OCI-LY7 (cell line): ENCODE measurements around the gene RRBP1. TPM values are rescaled to one million over a fixed set of nuclear protein-coding genes. Genes with fewer than 3 reads are reported as not detected.

Experiments
- BruUV-seq: library from RNA; stranded (reverse); fragments of 400-500 nt; replicated peaks from 2 replicates; lab custom pipeline; 2021; lab: Mats Ljungman, UMichigan
- CTCF ChIA-PET: fragments of 300-600 bp; sonication (Branson Sonifier 250); formaldehyde crosslinking; loops from one replicate; lab custom pipeline; 2022; ENCODE audit warnings: antibody characterized with exemption; ENCODE audit not compliant: unreplicated experiment; lab: Charles Lee
- POLR2A ChIA-PET: fragments of 300-600 bp; sonication (Branson Sonifier 250); formaldehyde crosslinking; loops from one replicate; lab custom pipeline; 2022; ENCODE audit warnings: antibody characterized with exemption; lab: Charles Lee
- DNase-seq: peaks from one replicate; pipeline ENCODE4 v3.0.0-alpha.2; 2015; ENCODE audit warnings: low spot score
- H2AFZ ChIP-seq: fragments of 200-600 bp; sonication (generic), shearing (Covaris generic); 2 replicates; pipeline ENCODE4 v1.6.1; 2014; ENCODE audit warnings: mild to moderate bottlenecking, antibody characterized with exemption, low read length, moderate library complexity
- H3K27ac ChIP-seq: fragments of 200-600 bp; sonication (generic); 2 replicates; pipeline ENCODE4 v1.5.1; 2014; ENCODE audit warnings: mixed run types, low read depth, mild to moderate bottlenecking, moderate library complexity, low read length, inconsistent platforms; ENCODE audit not compliant: poor library complexity, severe bottlenecking
- H3K36me3 ChIP-seq: fragments of 200-600 bp; sonication (generic); 2 replicates; pipeline ENCODE4 v1.6.1; 2014; ENCODE audit warnings: mild to moderate bottlenecking, antibody characterized with exemption, low read length, moderate library complexity, mixed read lengths; ENCODE audit not compliant: insufficient read depth
- H3K4me1 ChIP-seq: fragments of 200-600 bp; sonication (generic); 2 replicates; pipeline ENCODE4 v1.5.1; 2014; ENCODE audit warnings: mild to moderate bottlenecking, low read length; ENCODE audit not compliant: insufficient read depth, poor library complexity, severe bottlenecking
- H3K4me2 ChIP-seq: fragments of 200-600 bp; sonication (generic); 2 replicates; pipeline ENCODE4 v1.6.1; 2014; ENCODE audit warnings: mild to moderate bottlenecking, low read length
- H3K4me3 ChIP-seq: fragments of 200-600 bp; sonication (generic); 2 replicates; pipeline ENCODE4 v1.5.1; 2014; ENCODE audit warnings: mild to moderate bottlenecking, low read depth, low read length; ENCODE audit not compliant: poor library complexity, severe bottlenecking
- H3K79me2 ChIP-seq: fragments of 200-600 bp; sonication (generic); 2 replicates; pipeline ENCODE4 v1.6.1; 2016; ENCODE audit warnings: low read depth, mild to moderate bottlenecking, low read length, moderate library complexity, mixed read lengths; ENCODE audit not compliant: insufficient read depth
- H3K9me2 ChIP-seq: fragments of 200-600 bp; sonication (generic); 2 replicates; pipeline ENCODE4 v1.6.1; 2016; ENCODE audit warnings: mild to moderate bottlenecking, low read length, mixed read lengths; ENCODE audit not compliant: insufficient read depth
- H3K9me3 ChIP-seq: fragments of 200-600 bp; sonication (generic); 2 replicates; pipeline ENCODE4 v1.6.1; 2014; ENCODE audit warnings: mild to moderate bottlenecking, mixed run types, low read length, mixed read lengths
- H4K20me1 ChIP-seq: fragments of 200-600 bp; sonication (generic); 2 replicates; pipeline ENCODE4 v1.6.1; 2014; ENCODE audit warnings: mild to moderate bottlenecking, antibody characterized with exemption, low read length, moderate library complexity, mixed read lengths; ENCODE audit not compliant: insufficient read depth
- CTCF ChIP-seq: fragments of 200-600 bp; sonication (generic); conservative IDR thresholded peaks from 2 replicates; pipeline ENCODE4 v1.5.1; 2014; ENCODE audit warnings: mild to moderate bottlenecking, antibody characterized with exemption, low read length, moderate library complexity, mixed read lengths
- EZH2phosphoT487 ChIP-seq: fragments of 200-600 bp; sonication (generic); IDR thresholded peaks from 2 replicates; pipeline ENCODE4 v1.6.1; 2018; ENCODE audit warnings: low read depth, borderline replicate concordance, mild to moderate bottlenecking, mixed run types, antibody characterized with exemption, low read length, moderate library complexity, mixed read lengths
- intact Hi-C: fragments of 100-400 bp; cut with micrococcal nuclease; formaldehyde crosslinking; loops from one replicate; pipeline ENCODE4 v1.10.0; 2022; ENCODE audit not compliant: unreplicated experiment
- total RNA-seq, 2 experiments: library from RNA; depleted of rRNA in 1 of 2; stranded (reverse); fragments of >200 nt in 1 of 2; shearing (Covaris generic) in 1 of 2; gene quantifications; 2 replicates each; pipeline ENCODE4 v1.2.3, GENCODE V29; 2014 to 2022

The RRBP1 gene
- total RNA-seq, 2 experiments from 2014 or later = 13.6 to 46.3 TPM

GRCh38 chr20:17615645-17616479, 66.2 kb downstream of the RRBP1 start:
- ChIA-PET CTCF (no interaction called here), POLR2A (interaction anchor here (0.5 to 0.6 kb wide), 2 partner anchors 342 to 1305 kb away, joined by 3 read pairs; no protein-coding TSS in a partner anchor)
- Histone ChIP-seq H3K79me2 (no peaks in the 10 kb centered on the region), H3K36me3 (no peaks in the 10 kb centered on the region), H2AFZ (no peak overlapping the region), H3K9me2 (no peaks in the 10 kb centered on the region), H4K20me1 (no peaks in the 10 kb centered on the region), H3K4me1 (no peaks in the 10 kb centered on the region), H3K4me3 (no peak overlapping the region), H3K4me2 (no peak overlapping the region), H3K27ac (no peak overlapping the region), H3K9me3 (no peaks in the 10 kb centered on the region)
- DNase-seq = no peak
- intact Hi-C loops = loop anchor here (2.0 kb wide), 1 partner anchor 111 kb away; no protein-coding TSS in a partner anchor
- TF ChIP-seq CTCF (no peak), EZH2phosphoT487 (no peak)
- no TSS peak for BruUV-seq

- POLR2A ChIA-PET = interaction anchor here (0.5 kb wide), 1 partner anchor 1306 kb away, joined by 3 read pairs; no protein-coding TSS in a partner anchor
Observed at GRCh38 chr20:17614812-17615644, 67.0 kb downstream of the RRBP1 start.

More at GRCh38 chr20:17614812-17615644, 67.0 kb downstream of the RRBP1 start:
- TF ChIP-seq CTCF (no peak), EZH2phosphoT487 (no peak)
- no peak overlapping the region for H3K27ac ChIP-seq
- no peak overlapping the region for H2AFZ ChIP-seq
- H3K4me1 ChIP-seq = no peaks in the 10 kb centered on the region
- H3K4me2 ChIP-seq = no peak overlapping the region
- no peaks in the 10 kb centered on the region for H3K9me2 ChIP-seq
- no peaks in the 10 kb centered on the region for H3K79me2 ChIP-seq
- H3K36me3 ChIP-seq = no peaks in the 10 kb centered on the region
- BruUV-seq = no TSS peak
- CTCF ChIA-PET = no interaction called here
- intact Hi-C loops = no loop called here
- DNase-seq = no peak
- H4K20me1 ChIP-seq = no peaks in the 10 kb centered on the region
- H3K4me3 ChIP-seq = no peak overlapping the region
- no peaks in the 10 kb centered on the region for H3K9me3 ChIP-seq
